Neural cell (in vitro differentiated cells): Measurements from ENCODE around the gene PGBD4. TPM values are rescaled to one million over a fixed set of nuclear protein-coding genes. Genes with fewer than 3 reads are reported as not detected.

ENCODE experiments used
- H2AFZ ChIP-seq: fragments of 200-600, 300-800 bp; sonication (generic), shearing (Covaris generic); 2 replicates; pipeline ENCODE4 v1.6.0; 2014; ENCODE audit warnings: low read depth, mild to moderate bottlenecking, antibody characterized with exemption, low read length, moderate library complexity
- H3F3A ChIP-seq: fragments of 200-600 bp; shearing (Covaris generic); 2 replicates; pipeline ENCODE4 v1.6.1; 2016; ENCODE audit warnings: mild to moderate bottlenecking, moderate library complexity, mixed read lengths, antibody characterized with exemption, low read length; ENCODE audit not compliant: insufficient read depth, poor library complexity, severe bottlenecking
- H3K27ac ChIP-seq: fragments of 200-600, 300-800 bp; sonication (generic), shearing (Covaris generic); 2 replicates; pipeline ENCODE4 v1.5.1; 2014; ENCODE audit warnings: mild to moderate bottlenecking, low read length, moderate library complexity
- H3K27me3 ChIP-seq: fragments of 300-800, 200-600 bp; sonication (generic), shearing (Covaris generic); 2 replicates; pipeline ENCODE4 v1.6.0; 2014; ENCODE audit warnings: mild to moderate bottlenecking, low read depth, low read length, moderate library complexity; ENCODE audit not compliant: insufficient read depth
- H3K36me3 ChIP-seq: fragments of 300-800, 200-600 bp; sonication (generic), shearing (Covaris generic); 2 replicates; pipeline ENCODE4 v1.5.1; 2014; ENCODE audit warnings: mild to moderate bottlenecking, antibody characterized with exemption, low read length, moderate library complexity; ENCODE audit not compliant: insufficient read depth
- H3K4me2 ChIP-seq: fragments of 300-800, 200-600 bp; sonication (generic), shearing (Covaris generic); 2 replicates; pipeline ENCODE4 v1.6.0; 2014; ENCODE audit warnings: mild to moderate bottlenecking, low read length
- H3K4me3 ChIP-seq: fragments of 300-800, 200-600 bp; sonication (generic), shearing (Covaris generic); 2 replicates; pipeline ENCODE4 v1.5.1; 2014; ENCODE audit warnings: mild to moderate bottlenecking, low read length, moderate library complexity
- H3K79me2 ChIP-seq: fragments of 200-600 bp; shearing (Covaris generic); replicated peaks from 2 replicates; pipeline ENCODE4 v1.6.0; 2014; ENCODE audit warnings: mild to moderate bottlenecking, low read length, moderate library complexity; ENCODE audit not compliant: insufficient read depth
- H3K9ac ChIP-seq: fragments of 300-800, 200-600 bp; sonication (generic), shearing (Covaris generic); 2 replicates; pipeline ENCODE4 v1.6.1; 2016; ENCODE audit warnings: mild to moderate bottlenecking, low read length, mixed read lengths
- H3K9me2 ChIP-seq: fragments of 200-600 bp; shearing (Covaris generic); 2 replicates; pipeline ENCODE4 v1.6.1; 2016; ENCODE audit warnings: mild to moderate bottlenecking, low read length, mixed read lengths; ENCODE audit not compliant: insufficient read depth
- H3K9me3 ChIP-seq: fragments of 200-600, 300-800 bp; sonication (generic), shearing (Covaris generic); 2 replicates; pipeline ENCODE4 v1.6.1; 2016; ENCODE audit warnings: mild to moderate bottlenecking, mixed run types, low read length, moderate library complexity, mixed read lengths
- H4K20me1 ChIP-seq: fragments of 200-600 bp; shearing (Covaris generic); 2 replicates; pipeline ENCODE4 v1.6.1; 2016; ENCODE audit warnings: mild to moderate bottlenecking, mixed run types; ENCODE audit not compliant: insufficient read depth
- EP300 ChIP-seq: fragments of 450-650 bp; conservative IDR thresholded peaks from 2 replicates; pipeline ENCODE4 v1.6.1; 2014; ENCODE audit warnings: antibody characterized with exemption, mild to moderate bottlenecking, moderate library complexity; ENCODE audit not compliant: poor library complexity, severe bottlenecking
- EZH2 ChIP-seq: fragments of 200-600, 300-800 bp; shearing (Covaris generic), sonication (generic); IDR thresholded peaks from 2 replicates; pipeline ENCODE4 v1.6.1; 2014; ENCODE audit warnings: antibody characterized with exemption, low read length, borderline replicate concordance, mild to moderate bottlenecking; ENCODE audit not compliant: insufficient read depth, poor library complexity, severe bottlenecking
- MXI1 ChIP-seq: fragments of 450-650 bp; conservative IDR thresholded peaks from 2 replicates; pipeline ENCODE4 v1.6.1; 2014; ENCODE audit warnings: antibody characterized with exemption, mild to moderate bottlenecking; ENCODE audit not compliant: poor library complexity, severe bottlenecking
- POLR2AphosphoS5 ChIP-seq: IDR thresholded peaks from 2 replicates; pipeline ENCODE4 v1.6.1; 2012
- RAD21 ChIP-seq: fragments of 450-650 bp; conservative IDR thresholded peaks from 2 replicates; pipeline ENCODE4 v1.6.1; 2014; ENCODE audit warnings: antibody characterized with exemption, mild to moderate bottlenecking, moderate library complexity
- REST ChIP-seq: IDR thresholded peaks from 2 replicates; pipeline ENCODE4 v1.6.1; 2012; ENCODE audit warnings: borderline replicate concordance
- SMC3 ChIP-seq: fragments of 450-650 bp; conservative IDR thresholded peaks from 2 replicates; pipeline ENCODE4 v1.6.1; 2014; ENCODE audit warnings: antibody characterized with exemption, mild to moderate bottlenecking, moderate library complexity; ENCODE audit not compliant: poor library complexity
- TAF1 ChIP-seq: IDR thresholded peaks from 2 replicates; pipeline ENCODE4 v1.6.1; 2012; ENCODE audit warnings: low read depth
- polyA plus RNA-seq: library from polyadenylated mRNA; depleted of rRNA; stranded (reverse); fragments of >200 nt; gene quantifications from 2 replicates; pipeline ENCODE4 v1.2.3, GENCODE V29; 2014
- TF ChIP-seq, protein P1 (sequence below): fragments of 450-650 bp; IDR thresholded peaks from 2 replicates; pipeline ENCODE4 v1.5.1; 2014; ENCODE audit warnings: antibody characterized with exemption, mild to moderate bottlenecking, moderate library complexity; ENCODE audit not compliant: poor library complexity, severe bottlenecking

PGBD4 gene
- polyA plus RNA-seq, 1 donor from 2014 or later: 2.4 TPM

GRCh38 chr15:34122771-34123183, 20.9 kb downstream of the PGBD4 start:
- H3F3A ChIP-seq: no peaks in the 10 kb centered on the region
- H3K4me2 ChIP-seq: no peak overlapping the region
- H3K9ac ChIP-seq: no peak overlapping the region
- H2AFZ ChIP-seq: no peak overlapping the region
- TF ChIP-seq EP300 (no peak), SMC3 (no peak), TAF1 (no peak)
- H3K9me2 ChIP-seq: no peaks in the 10 kb centered on the region
- H3K4me3 ChIP-seq: no peak overlapping the region
- no peaks in the 10 kb centered on the region for H3K27me3 ChIP-seq
- no peak overlapping the region for H3K27ac ChIP-seq
- no peaks in the 10 kb centered on the region for H3K36me3 ChIP-seq
- no peaks in the 10 kb centered on the region for H3K9me3 ChIP-seq
- H4K20me1 ChIP-seq: no peaks in the 10 kb centered on the region
- no peaks in the 10 kb centered on the region for H3K79me2 ChIP-seq

DNA sequence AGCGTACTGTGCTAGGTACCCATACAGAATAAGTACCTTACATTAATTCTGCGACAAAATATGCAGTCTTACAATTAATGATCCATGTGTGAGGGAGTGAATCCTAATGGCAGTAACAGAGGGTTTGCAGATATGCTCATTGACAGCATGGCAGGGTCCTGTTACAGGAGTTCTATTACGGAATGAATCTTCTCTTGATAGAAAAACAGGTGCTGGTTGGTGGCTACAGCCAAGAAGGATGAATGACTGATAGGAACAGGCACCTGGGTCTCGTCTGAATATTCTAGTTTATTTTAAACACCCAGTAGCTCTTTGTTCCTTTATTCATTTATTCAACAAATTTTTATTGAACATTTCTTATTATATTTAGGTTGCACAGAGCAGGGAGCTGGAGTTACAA, 22.8 kb downstream of the PGBD4 start:
- H3K9me2 ChIP-seq: no peaks in the 10 kb centered on the region
- no peaks in the 10 kb centered on the region for H3K79me2 ChIP-seq
- H2AFZ ChIP-seq: no peak overlapping the region
- H3K36me3 ChIP-seq: no peaks in the 10 kb centered on the region
- H3K4me2 ChIP-seq: no peak overlapping the region
- H3K27me3 ChIP-seq: no peaks in the 10 kb centered on the region
- no peaks in the 10 kb centered on the region for H3F3A ChIP-seq
- no peaks in the 10 kb centered on the region for H4K20me1 ChIP-seq
- TF ChIP-seq RAD21: no peak
- no peak for TF ChIP-seq EP300
- TF ChIP-seq, protein P1, sequence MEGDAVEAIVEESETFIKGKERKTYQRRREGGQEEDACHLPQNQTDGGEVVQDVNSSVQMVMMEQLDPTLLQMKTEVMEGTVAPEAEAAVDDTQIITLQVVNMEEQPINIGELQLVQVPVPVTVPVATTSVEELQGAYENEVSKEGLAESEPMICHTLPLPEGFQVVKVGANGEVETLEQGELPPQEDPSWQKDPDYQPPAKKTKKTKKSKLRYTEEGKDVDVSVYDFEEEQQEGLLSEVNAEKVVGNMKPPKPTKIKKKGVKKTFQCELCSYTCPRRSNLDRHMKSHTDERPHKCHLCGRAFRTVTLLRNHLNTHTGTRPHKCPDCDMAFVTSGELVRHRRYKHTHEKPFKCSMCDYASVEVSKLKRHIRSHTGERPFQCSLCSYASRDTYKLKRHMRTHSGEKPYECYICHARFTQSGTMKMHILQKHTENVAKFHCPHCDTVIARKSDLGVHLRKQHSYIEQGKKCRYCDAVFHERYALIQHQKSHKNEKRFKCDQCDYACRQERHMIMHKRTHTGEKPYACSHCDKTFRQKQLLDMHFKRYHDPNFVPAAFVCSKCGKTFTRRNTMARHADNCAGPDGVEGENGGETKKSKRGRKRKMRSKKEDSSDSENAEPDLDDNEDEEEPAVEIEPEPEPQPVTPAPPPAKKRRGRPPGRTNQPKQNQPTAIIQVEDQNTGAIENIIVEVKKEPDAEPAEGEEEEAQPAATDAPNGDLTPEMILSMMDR: no peak
- no peak for TF ChIP-seq REST
- no peak for TF ChIP-seq POLR2AphosphoS5
- no peak for TF ChIP-seq TAF1
- TF ChIP-seq SMC3: no peak
- no peak for TF ChIP-seq MXI1
- TF ChIP-seq EZH2: no peak
- no peak overlapping the region for H3K27ac ChIP-seq
- H3K9ac ChIP-seq: no peak overlapping the region
- H3K4me3 ChIP-seq: no peak overlapping the region
- no peaks in the 10 kb centered on the region for H3K9me3 ChIP-seq

GRCh38 chr15:34125945-34126344, 24.1 kb downstream of the PGBD4 start:
- Histone ChIP-seq H4K20me1 (no peaks in the 10 kb centered on the region), H3K9me2 (no peaks in the 10 kb centered on the region), H3K36me3 (no peaks in the 10 kb centered on the region), H2AFZ (no peak overlapping the region), H3K27me3 (no peaks in the 10 kb centered on the region), H3K4me2 (no peak overlapping the region), H3K4me3 (no peak overlapping the region), H3F3A (no peaks in the 10 kb centered on the region), H3K9me3 (no peaks in the 10 kb centered on the region), H3K79me2 (no peaks in the 10 kb centered on the region), H3K27ac (no peak overlapping the region), H3K9ac (no peak overlapping the region)
- no peak for TF ChIP-seq SMC3
- TF ChIP-seq, protein P1: no peak
- TF ChIP-seq EP300: no peak
- TF ChIP-seq REST: no peak
- no peak for TF ChIP-seq EZH2
- TF ChIP-seq MXI1: no peak
- TF ChIP-seq POLR2AphosphoS5: no peak
- no peak for TF ChIP-seq TAF1
- TF ChIP-seq RAD21: no peak
